GM18858 (cell line): ENCODE data around the gene COQ2.
A peak's percentile ranks its signal among the peaks of the same experiment; 100 is the strongest.

Experiments used
- ATAC-seq: cut with Tn5 transposase; IDR thresholded peaks from one replicate; pipeline ENCODE4 v1.9.1; 2021; ENCODE audit not compliant: unreplicated experiment

The COQ2 gene

DNA sequence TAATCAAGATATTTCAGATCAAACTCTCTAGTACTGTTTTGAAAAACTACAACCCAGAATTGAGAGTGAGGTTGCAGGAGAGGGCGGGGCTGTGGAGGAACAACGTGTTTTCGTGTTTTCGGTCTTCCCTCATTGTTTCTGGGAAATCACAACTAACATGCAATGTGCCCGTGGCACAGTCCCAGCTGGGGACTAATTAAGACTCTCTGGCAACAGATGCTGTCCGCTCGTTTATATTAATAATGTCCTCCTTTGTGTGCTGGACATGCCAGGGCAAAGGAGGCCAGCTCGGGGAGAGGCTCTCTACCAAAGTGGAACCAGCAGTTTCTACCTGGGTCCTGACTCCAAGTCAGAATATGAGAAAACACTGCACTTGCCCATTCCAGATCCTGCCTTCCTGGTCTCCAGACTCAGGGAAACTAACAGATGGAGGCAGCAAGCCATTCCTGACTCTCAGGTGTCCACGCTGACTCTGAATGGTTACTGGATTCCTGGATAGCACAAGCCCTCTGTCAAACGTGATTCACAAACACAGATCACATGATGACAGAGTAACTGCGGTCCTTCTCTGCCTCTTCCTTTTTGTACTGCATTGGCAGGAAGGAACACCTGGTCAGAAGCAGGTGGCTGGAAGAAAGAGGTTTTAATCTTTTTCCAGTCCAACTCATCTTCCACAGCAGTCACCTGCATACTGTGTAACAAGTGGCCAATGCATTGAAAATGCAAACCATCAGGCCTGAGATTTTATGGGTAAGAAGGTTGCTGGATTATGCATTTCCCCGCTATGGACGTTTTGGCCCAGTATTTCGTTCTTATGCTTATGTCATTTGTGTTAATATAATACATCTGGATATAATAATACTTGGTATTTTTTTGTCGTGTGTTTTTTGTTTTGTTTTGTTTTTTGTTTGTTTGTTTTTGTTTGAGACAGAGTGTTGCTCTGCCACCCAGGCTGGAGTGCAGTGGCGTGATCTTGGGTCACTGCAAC lies 65.0 kb downstream of the COQ2 start:
- no peak for ATAC-seq

- ATAC-seq, result peak; percentile 82
These were observed 66.7 kb downstream of the COQ2 start for GRCh38 chr4:83217721-83218522.

- ATAC-seq, result no peak
These were observed 67.5 kb downstream of the COQ2 start for GRCh38 chr4:83216959-83217683.

- no peak for ATAC-seq
These were observed 70.5 kb downstream of the COQ2 start for GRCh38 chr4:83214079-83214478.
